HepG2 (cell line): ENCODE results near the gene SUPT6H. TPM values are rescaled to one million over a fixed set of nuclear protein-coding genes. Genes with fewer than 3 reads are reported as not detected.

Experiments used
- ARHGAP35 ChIP-seq: sonication (generic); formaldehyde crosslinking; IDR thresholded peaks from 2 replicates; pipeline ENCODE4 v1.9.0; 2022; ENCODE audit warnings: mild to moderate bottlenecking, inconsistent platforms, moderate library complexity, missing genetic modification reagents, borderline replicate concordance
- ARID3A ChIP-seq: IDR thresholded peaks from 2 replicates; pipeline ENCODE4 v1.6.1; 2012; ENCODE audit warnings: low read depth, low read length, improper control_type of control experiment
- ATAD3A ChIP-seq: sonication (generic); formaldehyde crosslinking; IDR thresholded peaks from 2 replicates; pipeline ENCODE4 v1.4.0; 2020; ENCODE audit warnings: missing genetic modification reagents
- BRD4 ChIP-seq: sonication (generic); formaldehyde crosslinking; IDR thresholded peaks from 2 replicates; pipeline ENCODE4 v1.4.0; 2020; ENCODE audit warnings: missing genetic modification reagents
- CREB3 ChIP-seq: sonication (generic); formaldehyde crosslinking; IDR thresholded peaks from 2 replicates; pipeline ENCODE4 v1.5.0; 2020; ENCODE audit warnings: missing genetic modification reagents
- FOXK2 ChIP-seq: fragments of 450-650 bp; IDR thresholded peaks from 2 replicates; pipeline ENCODE4 v1.6.1; 2016
- GABPA ChIP-seq, 2 experiments: IDR thresholded peaks; 2 replicates each; pipeline ENCODE4 v1.6.1; 2011 to 2016; ENCODE audit warnings: low read depth in 2 of 2, low read length in 1 of 2, missing biosample characterization in 1 of 2, missing genetic modification characterization in 1 of 2
- LCORL ChIP-seq, 2 experiments: fragments of 450-650 bp in 1 of 2; sonication (generic) in 1 of 2; formaldehyde crosslinking in 1 of 2; IDR thresholded peaks; 2 replicates each; pipeline versions ENCODE4 v1.5.0 to v1.6.1; 2017 to 2020; ENCODE audit warnings: antibody characterized with exemption in 1 of 2, missing genetic modification reagents in 1 of 2
- NFE2 ChIP-seq: sonication (generic); formaldehyde crosslinking; IDR thresholded peaks from 2 replicates; pipeline ENCODE4 v1.4.0; 2020; ENCODE audit warnings: missing genetic modification reagents
- PRDM4 ChIP-seq: sonication (generic); formaldehyde crosslinking; IDR thresholded peaks from 2 replicates; pipeline ENCODE4 v1.9.0; 2021; ENCODE audit warnings: missing genetic modification reagents, borderline replicate concordance
- SIN3A ChIP-seq: IDR thresholded peaks from 2 replicates; pipeline ENCODE4 v1.6.1; 2011; ENCODE audit warnings: low read depth, mild to moderate bottlenecking, control low read depth, low read length, borderline replicate concordance
- WIZ ChIP-seq: sonication (generic); formaldehyde crosslinking; IDR thresholded peaks from 2 replicates; pipeline ENCODE4 v1.5.1; 2020; ENCODE audit warnings: mild to moderate bottlenecking, missing genetic modification reagents
- XBP1 ChIP-seq: sonication (generic); formaldehyde crosslinking; IDR thresholded peaks from 2 replicates; pipeline ENCODE4 v1.5.0; 2020; ENCODE audit warnings: missing genetic modification reagents
- ZNF335 ChIP-seq: sonication (generic); formaldehyde crosslinking; IDR thresholded peaks from 2 replicates; pipeline ENCODE4 v1.4.0; 2020; ENCODE audit warnings: missing genetic modification reagents
- ZNF615 ChIP-seq: sonication (generic); formaldehyde crosslinking; IDR thresholded peaks from 2 replicates; pipeline ENCODE4 v1.5.0; 2020; ENCODE audit warnings: mild to moderate bottlenecking, missing genetic modification reagents, borderline replicate concordance
- ZNF660 ChIP-seq: sonication (generic); formaldehyde crosslinking; IDR thresholded peaks from 2 replicates; pipeline ENCODE4 v1.5.1; 2020; ENCODE audit warnings: mild to moderate bottlenecking, low read depth, missing genetic modification reagents, borderline replicate concordance
- ZNF687 ChIP-seq: sonication (generic); formaldehyde crosslinking; IDR thresholded peaks from 2 replicates; pipeline ENCODE4 v1.5.1; 2020; ENCODE audit warnings: mild to moderate bottlenecking, missing genetic modification reagents, moderate library complexity
- ZNF704 ChIP-seq: sonication (generic); formaldehyde crosslinking; IDR thresholded peaks from 2 replicates; pipeline ENCODE4 v1.8.1; 2023; ENCODE audit warnings: mild to moderate bottlenecking, inconsistent platforms, moderate library complexity, missing genetic modification reagents, borderline replicate concordance
- ZNF720 ChIP-seq: sonication (generic); formaldehyde crosslinking; IDR thresholded peaks from 2 replicates; pipeline ENCODE4 v1.4.0; 2020; ENCODE audit warnings: missing genetic modification reagents
- polyA plus RNA-seq, 8 experiments: library from polyadenylated mRNA; depleted of rRNA in 3 of 8; stranded (reverse) in 7 of 8; unstranded in 1 of 8; fragments of >200 nt; fragmentation: Illumina TruSeq in 4 of 8; extraction: Trizol in 4 of 8; gene quantifications; 2 replicates each; pipeline versions ENCODE4 v1.2.1 to v1.2.3, GENCODE V29; 2011 to 2016; ENCODE audit warnings: low read depth in 4 of 8, missing spikeins in 1 of 8, mixed read lengths in 1 of 8; ENCODE audit not compliant: insufficient read depth in 1 of 8
- total RNA-seq, 5 experiments: library from RNA; depleted of rRNA; stranded (reverse); fragments of >200 nt; fragmentation: Illumina TruSeq; extraction: Trizol; gene quantifications; 2 replicates each; pipeline ENCODE4 v1.2.3, GENCODE V29; 2016; ENCODE audit warnings: low read depth in 1 of 5

Gene SUPT6H
- total and polyA plus RNA-seq, 2 of the 13 experiments (the other 11 are each of a cell fraction or from before 2014, with no cell fraction given): 32.7 to 39.9 TPM

GRCh38 chr17:28724500-28725165, 62.6 kb downstream of the SUPT6H start (continued):
- TF ChIP-seq ZNF687 (CRISPR knock-in tag): no peak; the same call in 1 of the 2 replicates
- 0 out of 2 replicates have a peak, but pooled peaks have one; percentile 11 for TF ChIP-seq SIN3A
- TF ChIP-seq ZNF335: no peak
- no peak for TF ChIP-seq ATAD3A (CRISPR knock-in tag)
- no peak for TF ChIP-seq ZNF660 (CRISPR knock-in tag)
- TF ChIP-seq NFE2 (CRISPR knock-in tag): no peak
- no peak for TF ChIP-seq ZNF720
- no peak for TF ChIP-seq XBP1
- TF ChIP-seq PRDM4 (CRISPR knock-in tag): no peak
- no peak for TF ChIP-seq BRD4 (CRISPR knock-in tag)
- no peak for TF ChIP-seq ZNF704
- no peak for TF ChIP-seq FOXK2
- no peak for TF ChIP-seq CREB3 (CRISPR knock-in tag)
- TF ChIP-seq GABPA (IDR thresholded peaks at IDR 0.05; ENCODE audit: low read depth, low read length): no peak
- TF ChIP-seq GABPA (CRISPR knock-in tag; IDR thresholded peaks at IDR 0.05; ENCODE audit: low read depth): no peak
- TF ChIP-seq ZNF615: 0 out of 2 replicates have a peak, but pooled peaks have one; percentile 12
- TF ChIP-seq WIZ (CRISPR knock-in tag): no peak
- TF ChIP-seq LCORL (IDR thresholded peaks at IDR 0.05): no peak
- TF ChIP-seq LCORL (CRISPR knock-in tag; IDR thresholded peaks at IDR 0.05): no peak
- TF ChIP-seq ARID3A: no peak
- TF ChIP-seq ARHGAP35: no peak
